ENCODE data around the gene ALDH4A1.

ALDH4A1 gene

GRCh38 chr1:18885311-18886002 lies 16.9 kb downstream of the ALDH4A1 start:
- Mint-ChIP-seq H3K27ac (no peak overlapping the region), H3K27me3 (no peaks in the 10 kb centered on the region), H3K36me3 (ENCODE audit: low read depth) (peaks cover 71% of the 10 kb centered on the region), H3K4me1 (ENCODE audit: low read depth) (no peaks in the 10 kb centered on the region), H3K9me3 (no peaks in the 10 kb centered on the region), H3K4me3 (no peak overlapping the region)
- intact Hi-C loops (cut with micrococcal nuclease): no loop called here

- Mint-ChIP-seq H3K4me1 (ENCODE audit: low read depth) (no peaks in the 10 kb centered on the region), H3K36me3 (ENCODE audit: low read depth) (peaks cover 71% of the 10 kb centered on the region), H3K27ac (no peak overlapping the region), H3K9me3 (no peaks in the 10 kb centered on the region), H3K27me3 (no peaks in the 10 kb centered on the region), H3K4me3 (no peak overlapping the region)
- intact Hi-C loops (cut with micrococcal nuclease): no loop called here
Observed at GRCh38 chr1:18884727-18885126, 17.6 kb downstream of the ALDH4A1 start.

- Mint-ChIP-seq H3K9me3 (no peaks in the 10 kb centered on the region), H3K4me3 (no peak overlapping the region), H3K27me3 (no peaks in the 10 kb centered on the region), H3K27ac (no peak overlapping the region), H3K4me1 (ENCODE audit: low read depth) (no peaks in the 10 kb centered on the region), H3K36me3 (ENCODE audit: low read depth) (peaks cover 71% of the 10 kb centered on the region)
- intact Hi-C loops (cut with micrococcal nuclease): no loop called here
Observed at GRCh38 chr1:18884419-18884717, 18.0 kb downstream of the ALDH4A1 start.

- H3K4me3 Mint-ChIP-seq: no peak overlapping the region
- no peaks in the 10 kb centered on the region for H3K27me3 Mint-ChIP-seq
- H3K36me3 Mint-ChIP-seq (ENCODE audit: low read depth): peaks cover 71% of the 10 kb centered on the region
- intact Hi-C loops (cut with micrococcal nuclease): no loop called here
- no peaks in the 10 kb centered on the region for H3K9me3 Mint-ChIP-seq
- no peaks in the 10 kb centered on the region for H3K4me1 Mint-ChIP-seq (ENCODE audit: low read depth)
- no peak overlapping the region for H3K27ac Mint-ChIP-seq
Observed at GRCh38 chr1:18883636-18884418, 18.5 kb downstream of the ALDH4A1 start.

- Mint-ChIP-seq H3K4me1 (ENCODE audit: low read depth) (no peaks in the 10 kb centered on the region), H3K4me3 (no peak overlapping the region), H3K36me3 (ENCODE audit: low read depth) (peaks cover 71% of the 10 kb centered on the region), H3K27me3 (no peaks in the 10 kb centered on the region), H3K27ac (no peak overlapping the region), H3K9me3 (no peaks in the 10 kb centered on the region)
- intact Hi-C loops (cut with micrococcal nuclease): no loop called here
Observed at GRCh38 chr1:18883079-18883478, 19.3 kb downstream of the ALDH4A1 start.

GRCh38 chr1:18882486-18882885 lies 19.9 kb downstream of the ALDH4A1 start:
- Mint-ChIP-seq H3K4me1 (ENCODE audit: low read depth) (no peaks in the 10 kb centered on the region), H3K36me3 (ENCODE audit: low read depth) (peaks cover 71% of the 10 kb centered on the region), H3K9me3 (no peaks in the 10 kb centered on the region), H3K27me3 (no peaks in the 10 kb centered on the region), H3K27ac (no peak overlapping the region), H3K4me3 (no peak overlapping the region)
- intact Hi-C loops (cut with micrococcal nuclease): no loop called here

- H3K9me3 Mint-ChIP-seq: no peaks in the 10 kb centered on the region
- H3K4me3 Mint-ChIP-seq: no peak overlapping the region
- H3K27ac Mint-ChIP-seq: no peak overlapping the region
- intact Hi-C loops (cut with micrococcal nuclease): no loop called here
- peaks cover 70% of the 10 kb centered on the region for H3K36me3 Mint-ChIP-seq (ENCODE audit: low read depth)
- H3K27me3 Mint-ChIP-seq: no peaks in the 10 kb centered on the region
- no peaks in the 10 kb centered on the region for H3K4me1 Mint-ChIP-seq (ENCODE audit: low read depth)
Observed at GRCh38 chr1:18881642-18882431, 20.5 kb downstream of the ALDH4A1 start.

GRCh38 chr1:18881164-18881563 lies 21.2 kb downstream of the ALDH4A1 start:
- Mint-ChIP-seq H3K36me3 (ENCODE audit: low read depth) (peaks cover 71% of the 10 kb centered on the region), H3K9me3 (no peaks in the 10 kb centered on the region), H3K27me3 (no peaks in the 10 kb centered on the region), H3K4me3 (no peak overlapping the region), H3K4me1 (ENCODE audit: low read depth) (no peaks in the 10 kb centered on the region), H3K27ac (no peak overlapping the region)
- intact Hi-C loops (cut with micrococcal nuclease): no loop called here

- H3K4me3 Mint-ChIP-seq: no peak overlapping the region
- H3K4me1 Mint-ChIP-seq (ENCODE audit: low read depth): no peaks in the 10 kb centered on the region
- H3K27ac Mint-ChIP-seq: no peak overlapping the region
- intact Hi-C loops (cut with micrococcal nuclease): no loop called here
- no peaks in the 10 kb centered on the region for H3K9me3 Mint-ChIP-seq
- no peaks in the 10 kb centered on the region for H3K27me3 Mint-ChIP-seq
- peaks cover 70% of the 10 kb centered on the region for H3K36me3 Mint-ChIP-seq (ENCODE audit: low read depth)
Observed at GRCh38 chr1:18880585-18880984, 21.8 kb downstream of the ALDH4A1 start.

- Mint-ChIP-seq H3K27ac (no peak overlapping the region), H3K27me3 (no peaks in the 10 kb centered on the region), H3K36me3 (ENCODE audit: low read depth) (peaks cover 72% of the 10 kb centered on the region), H3K9me3 (no peaks in the 10 kb centered on the region), H3K4me3 (no peak overlapping the region), H3K4me1 (ENCODE audit: low read depth) (no peaks in the 10 kb centered on the region)
- intact Hi-C loops (cut with micrococcal nuclease): no loop called here
Observed at GRCh38 chr1:18879791-18880309, 22.5 kb downstream of the ALDH4A1 start.

- Mint-ChIP-seq H3K36me3 (ENCODE audit: low read depth) (peaks cover 72% of the 10 kb centered on the region), H3K27me3 (no peaks in the 10 kb centered on the region), H3K4me3 (no peak overlapping the region), H3K4me1 (ENCODE audit: low read depth) (no peaks in the 10 kb centered on the region), H3K9me3 (no peaks in the 10 kb centered on the region), H3K27ac (no peak overlapping the region)
- intact Hi-C loops (cut with micrococcal nuclease): no loop called here
Observed at GRCh38 chr1:18879215-18879790, 23.1 kb downstream of the ALDH4A1 start.

GRCh38 chr1:18878538-18879214 lies 23.7 kb downstream of the ALDH4A1 start:
- no peak overlapping the region for H3K27ac Mint-ChIP-seq
- intact Hi-C loops (cut with micrococcal nuclease): no loop called here
- H3K4me3 Mint-ChIP-seq: no peak overlapping the region
- H3K36me3 Mint-ChIP-seq (ENCODE audit: low read depth): peaks cover 73% of the 10 kb centered on the region
- no peaks in the 10 kb centered on the region for H3K9me3 Mint-ChIP-seq
- H3K4me1 Mint-ChIP-seq (ENCODE audit: low read depth): no peaks in the 10 kb centered on the region
- no peaks in the 10 kb centered on the region for H3K27me3 Mint-ChIP-seq

- Mint-ChIP-seq H3K27me3 (no peaks in the 10 kb centered on the region), H3K27ac (no peak overlapping the region), H3K9me3 (no peaks in the 10 kb centered on the region), H3K36me3 (ENCODE audit: low read depth) (peaks cover 67% of the 10 kb centered on the region), H3K4me1 (ENCODE audit: low read depth) (no peaks in the 10 kb centered on the region), H3K4me3 (no peak overlapping the region)
- intact Hi-C loops (cut with micrococcal nuclease): no loop called here
Observed at GRCh38 chr1:18877282-18877681, 25.1 kb downstream of the ALDH4A1 start.
